Stromal cell of bone marrow (primary cell): ENCODE data around the gene AMMECR1.
"Not testable (repeated sequence)": the region's sequence is repeated elsewhere in the genome, so short reads cannot be mapped to it uniquely, and the experiment has no call there.

ENCODE experiments used
- DNase-seq: peaks from one replicate; pipeline ENCODE4 v3.0.0-alpha.2; 2012; ENCODE audit warnings: low read depth

AMMECR1 gene

GRCh38 chrX:110257889-110258288, 60.0 kb downstream of the AMMECR1 start:
- DNase-seq, result no peak

GRCh38 chrX:110252711-110253110, 65.2 kb downstream of the AMMECR1 start:
- no peak for DNase-seq

GRCh38 chrX:110251961-110252360, 65.9 kb downstream of the AMMECR1 start:
- no peak for DNase-seq

- DNase-seq, result no peak
Measured at GRCh38 chrX:110251526-110251925, 66.4 kb downstream of the AMMECR1 start.

GRCh38 chrX:110250847-110251246, 67.0 kb downstream of the AMMECR1 start:
- no peak for DNase-seq

- no peak for DNase-seq
Measured at GRCh38 chrX:110248578-110248977, 69.3 kb downstream of the AMMECR1 start.

- DNase-seq, result no peak
Measured at GRCh38 chrX:110245011-110245410, 72.9 kb downstream of the AMMECR1 start.

- no peak for DNase-seq
Measured at GRCh38 chrX:110242371-110242770, 75.5 kb downstream of the AMMECR1 start.

- DNase-seq, result no peak
Measured at GRCh38 chrX:110241816-110242215, 76.1 kb downstream of the AMMECR1 start.

GRCh38 chrX:110238259-110238658, 79.6 kb downstream of the AMMECR1 start:
- not testable (repeated sequence) for DNase-seq

- DNase-seq, result not testable (repeated sequence)
Measured at GRCh38 chrX:110231485-110231884, 86.4 kb downstream of the AMMECR1 start.

GRCh38 chrX:110229497-110230111, 88.3 kb downstream of the AMMECR1 start:
- DNase-seq, result not testable (repeated sequence)

- DNase-seq, result no peak
Measured at GRCh38 chrX:110228453-110228852, 89.4 kb downstream of the AMMECR1 start.

GRCh38 chrX:110226931-110227330, 91.0 kb downstream of the AMMECR1 start:
- DNase-seq, result no peak

- DNase-seq, result no peak
Measured at GRCh38 chrX:110224926-110225617, 92.8 kb downstream of the AMMECR1 start.

- DNase-seq, result no peak
Measured at GRCh38 chrX:110222497-110223257, 95.2 kb downstream of the AMMECR1 start.

- DNase-seq, result no peak
Measured at GRCh38 chrX:110219920-110220319, 98.0 kb downstream of the AMMECR1 start.

GRCh38 chrX:110218591-110218990, 99.3 kb downstream of the AMMECR1 start:
- no peak for DNase-seq

GRCh38 chrX:110216027-110216426, 101.9 kb downstream of the AMMECR1 start:
- DNase-seq, result no peak

GRCh38 chrX:110215411-110215810, 102.5 kb downstream of the AMMECR1 start:
- no peak for DNase-seq

- no peak for DNase-seq
Measured at GRCh38 chrX:110214684-110215083, 103.2 kb downstream of the AMMECR1 start.

GRCh38 chrX:110213183-110213582, 104.7 kb downstream of the AMMECR1 start:
- no peak for DNase-seq

GRCh38 chrX:110212299-110212698, 105.6 kb downstream of the AMMECR1 start:
- DNase-seq, result no peak
